Parathyroid adenoma (tissue), 2 donors: ENCODE data around the gene ARHGAP9.

ENCODE experiments used
- H2AFZ ChIP-seq: fragments of 300-600 bp; sonication (generic); one replicate; pipeline ENCODE4 v1.7.0; 2017; ENCODE audit warnings: antibody characterized with exemption, mild to moderate bottlenecking
- H3K27ac ChIP-seq: fragments of 300-600 bp; sonication (generic); one replicate; pipeline ENCODE4 v1.7.0; 2017
- H3K27me3 ChIP-seq: fragments of 300-600 bp; sonication (generic); one replicate; pipeline ENCODE4 v1.7.0; 2017; ENCODE audit warnings: low read length; ENCODE audit not compliant: control insufficient read depth, insufficient read depth
- H3K36me3 ChIP-seq: fragments of 300-600 bp; sonication (generic); one replicate; pipeline ENCODE4 v1.7.0; 2017; ENCODE audit warnings: low read length; ENCODE audit not compliant: control insufficient read depth, insufficient read depth
- H3K4me1 ChIP-seq: fragments of 300-600 bp; sonication (generic); one replicate; pipeline ENCODE4 v1.7.0; 2017; ENCODE audit warnings: control low read depth
- H3K4me2 ChIP-seq: fragments of 300-600 bp; sonication (generic); one replicate; pipeline ENCODE4 v1.7.0; 2017; ENCODE audit warnings: low read length
- H3K4me3 ChIP-seq: fragments of 300-600 bp; sonication (generic); one replicate; pipeline ENCODE4 v1.7.0; 2017; ENCODE audit warnings: low read depth, low read length
- H3K79me2 ChIP-seq: fragments of 300-600 bp; sonication (generic); one replicate; pipeline ENCODE4 v1.7.0; 2017; ENCODE audit warnings: control low read depth
- H3K9ac ChIP-seq: fragments of 300-600 bp; sonication (generic); one replicate; pipeline ENCODE4 v1.7.0; 2017; ENCODE audit warnings: mild to moderate bottlenecking
- H3K9me3 ChIP-seq: fragments of 300-600 bp; sonication (generic); one replicate; pipeline ENCODE4 v1.7.0; 2017; ENCODE audit warnings: low read length; ENCODE audit not compliant: control insufficient read depth
- CTCF ChIP-seq: fragments of 300-600 bp; sonication (generic); IDR thresholded peaks from one replicate; pipeline ENCODE4 v1.7.0; 2017; ENCODE audit warnings: antibody characterized with exemption, mild to moderate bottlenecking
- donor health status: primary hyperparathyroidism.

Gene ARHGAP9

DNA sequence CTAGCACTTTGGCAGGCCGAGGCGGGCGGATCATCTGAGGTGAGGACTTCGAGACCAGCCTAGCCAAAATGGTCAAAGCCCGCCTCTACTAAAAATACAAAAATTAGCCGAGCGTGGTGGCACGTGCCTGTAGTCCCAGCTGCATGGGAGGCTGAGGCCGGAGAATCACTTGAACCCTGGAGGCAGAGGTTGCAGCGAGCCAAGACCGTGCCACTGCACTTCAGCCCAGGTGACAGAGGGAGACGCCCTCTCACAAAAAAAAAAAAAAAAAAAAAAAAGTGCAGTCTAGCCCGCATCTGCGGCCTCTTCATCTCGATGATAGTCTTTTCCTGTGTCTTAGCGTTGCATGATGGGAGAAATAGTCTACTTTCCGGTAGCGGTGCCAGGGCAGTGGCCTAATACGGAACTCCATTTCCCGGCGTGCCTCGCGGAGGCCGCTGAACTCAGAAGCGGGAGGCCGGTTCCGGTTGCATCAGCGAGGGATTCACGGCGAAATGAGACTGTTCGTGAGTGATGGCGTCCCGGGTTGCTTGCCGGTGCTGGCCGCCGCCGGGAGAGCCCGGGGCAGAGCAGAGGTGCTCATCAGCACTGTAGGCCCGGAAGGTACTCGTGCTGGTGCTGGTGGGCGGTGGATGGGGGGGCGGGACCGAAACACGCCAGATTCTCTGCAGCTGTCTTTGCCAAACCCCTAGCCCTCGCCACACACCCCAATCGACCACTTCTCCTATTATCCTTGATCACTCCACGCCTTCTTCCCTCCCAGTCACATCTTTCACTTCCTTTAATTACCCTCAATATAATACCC is 8.1 kb upstream of the ARHGAP9 start, which contains the start of gene MARS1:
Gene MARS1 (plus strand): TSS at position 472 of the 805 bp plus-strand sequence. CDS start 23 bp downstream, at position 495.
- no peaks in the 10 kb centered on the region for H3K36me3 ChIP-seq
- peak within 1 kb of the TSS; percentile 89 for H3K4me3 ChIP-seq
- peak within 1 kb of the TSS; percentile 31 for H3K27ac ChIP-seq
- peaks cover 3% of the 10 kb centered on the region for H3K4me1 ChIP-seq
- H3K79me2 ChIP-seq, result peaks cover 8% of the 10 kb centered on the region
- H3K9me3 ChIP-seq, result no peaks in the 10 kb centered on the region
- no peak for TF ChIP-seq CTCF
- peak within 1 kb of the TSS; percentile 79 for H2AFZ ChIP-seq
- no peaks in the 10 kb centered on the region for H3K27me3 ChIP-seq
- peak within 1 kb of the TSS; percentile 59 for H3K4me2 ChIP-seq
- H3K9ac ChIP-seq, result peak within 1 kb of the TSS; percentile 38

DNA sequence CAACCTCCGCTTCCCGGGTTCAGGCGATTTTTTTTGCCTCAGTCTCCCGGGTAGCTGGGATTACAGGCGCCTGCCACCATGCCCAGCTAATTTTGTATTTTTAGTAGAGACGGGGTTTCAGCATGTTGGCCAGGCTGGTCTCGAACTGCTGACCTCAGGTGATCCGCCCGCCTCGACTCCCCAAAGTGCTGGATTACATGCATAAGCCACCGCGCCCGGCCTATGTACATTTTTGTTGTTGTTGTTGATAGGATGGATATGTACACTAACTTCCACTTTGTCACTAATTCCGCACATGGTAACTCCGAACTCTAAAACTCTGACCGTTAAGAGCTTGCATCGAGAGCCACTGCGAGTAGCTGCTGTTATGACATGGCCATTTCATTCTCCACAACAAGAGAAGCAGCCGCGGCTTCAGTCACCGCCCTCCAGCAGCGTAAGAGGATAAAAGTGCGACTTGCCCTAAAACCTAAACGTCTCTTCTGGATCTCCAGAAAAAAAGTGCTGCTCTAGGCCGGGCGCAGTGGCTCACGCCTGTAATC is 7.5 kb upstream of the ARHGAP9 start:
- no peak for TF ChIP-seq CTCF
- Histone ChIP-seq H3K36me3 (no peaks in the 10 kb centered on the region), H3K27me3 (no peaks in the 10 kb centered on the region), H3K4me1 (peaks cover 3% of the 10 kb centered on the region), H3K4me2 (peak overlapping the region; percentile 52), H3K27ac (no peak overlapping the region), H2AFZ (peak overlapping the region; percentile 79), H3K9me3 (no peaks in the 10 kb centered on the region), H3K4me3 (peak overlapping the region; percentile 89), H3K79me2 (peaks cover 8% of the 10 kb centered on the region), H3K9ac (no peak overlapping the region)

DNA sequence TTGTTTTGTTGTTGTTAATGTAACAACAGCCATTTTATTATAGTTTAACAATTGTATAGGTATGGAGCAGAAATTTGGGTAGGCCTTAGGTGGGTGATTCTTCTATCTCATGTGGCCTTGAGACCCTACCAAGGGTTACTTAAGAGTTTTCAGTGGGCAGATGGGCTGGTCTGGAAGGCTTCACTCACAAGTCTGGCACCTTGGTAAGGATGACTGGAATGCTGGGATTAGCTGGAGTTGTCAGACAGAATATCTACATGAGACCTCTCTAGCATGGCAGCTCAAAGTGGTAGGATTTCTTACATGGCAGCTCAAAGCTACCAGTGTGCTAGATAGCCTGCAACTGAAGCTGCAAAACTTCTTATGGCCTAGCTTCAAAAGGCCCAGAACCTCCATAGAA is 6.0 kb upstream of the ARHGAP9 start:
- no peaks in the 10 kb centered on the region for H3K27me3 ChIP-seq

GRCh38 chr12:57483466-57483865 is 3.8 kb upstream of the ARHGAP9 start:
- no peaks in the 10 kb centered on the region for H3K36me3 ChIP-seq
- no peaks in the 10 kb centered on the region for H3K9me3 ChIP-seq
- no peak overlapping the region for H2AFZ ChIP-seq
- no peak overlapping the region for H3K4me2 ChIP-seq
- no peaks in the 10 kb centered on the region for H3K4me1 ChIP-seq
- H3K27ac ChIP-seq, result no peak overlapping the region
- TF ChIP-seq CTCF, result no peak
- peaks cover 2% of the 10 kb centered on the region for H3K79me2 ChIP-seq
- H3K9ac ChIP-seq, result no peak overlapping the region
- H3K4me3 ChIP-seq, result no peak overlapping the region
- no peaks in the 10 kb centered on the region for H3K27me3 ChIP-seq

More for the DNA sequence above, 6.0 kb upstream of the ARHGAP9 start:
- H3K4me1 ChIP-seq, result peaks cover 3% of the 10 kb centered on the region
- H3K9ac ChIP-seq, result no peak overlapping the region
- no peak overlapping the region for H2AFZ ChIP-seq
- no peaks in the 10 kb centered on the region for H3K36me3 ChIP-seq
- H3K79me2 ChIP-seq, result peaks cover 8% of the 10 kb centered on the region
- no peak overlapping the region for H3K4me2 ChIP-seq
- H3K9me3 ChIP-seq, result no peaks in the 10 kb centered on the region
- TF ChIP-seq CTCF, result no peak
- no peak overlapping the region for H3K4me3 ChIP-seq
- no peak overlapping the region for H3K27ac ChIP-seq
